ENCODE measurements around the gene CRB1.

DNA sequence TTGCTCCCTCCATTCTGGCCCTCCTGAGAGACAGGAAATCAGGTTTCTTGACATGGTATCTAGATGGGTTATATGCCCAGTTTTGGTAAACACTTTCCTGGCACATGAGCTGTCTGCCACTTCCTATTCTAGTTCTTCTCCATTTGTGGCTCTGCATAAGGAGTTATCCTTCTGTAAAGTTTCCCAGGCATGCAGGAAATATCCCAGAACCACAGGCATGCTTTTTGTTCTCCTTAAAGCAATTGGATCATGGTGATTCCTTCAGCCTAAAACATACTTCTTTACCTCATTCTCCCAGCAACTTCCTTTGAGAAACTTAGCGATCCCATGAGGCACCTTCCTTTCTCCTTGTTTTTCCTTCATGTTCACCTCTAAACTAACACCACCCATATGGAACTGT lies 199.8 kb downstream of the CRB1 start:
- TF ChIP-seq CTCF (IDR thresholded peaks at IDR 0.05) (no peak), POLR2AphosphoS5 (IDR thresholded peaks at IDR 0.05) (no peak), POLR2A (IDR thresholded peaks at IDR 0.05) (no peak)
